SH-SY5Y (cell line): ENCODE measurements around the gene PAF1.

Experiments used
- GATA2 ChIP-seq: IDR thresholded peaks from 2 replicates; pipeline ENCODE4 v1.6.1; 2011; ENCODE audit warnings: mild to moderate bottlenecking, low read depth, low read length
- GATA3 ChIP-seq: IDR thresholded peaks from 2 replicates; pipeline ENCODE4 v1.6.1; 2011; ENCODE audit warnings: low read depth, mild to moderate bottlenecking, low read length, moderate library complexity

DNA sequence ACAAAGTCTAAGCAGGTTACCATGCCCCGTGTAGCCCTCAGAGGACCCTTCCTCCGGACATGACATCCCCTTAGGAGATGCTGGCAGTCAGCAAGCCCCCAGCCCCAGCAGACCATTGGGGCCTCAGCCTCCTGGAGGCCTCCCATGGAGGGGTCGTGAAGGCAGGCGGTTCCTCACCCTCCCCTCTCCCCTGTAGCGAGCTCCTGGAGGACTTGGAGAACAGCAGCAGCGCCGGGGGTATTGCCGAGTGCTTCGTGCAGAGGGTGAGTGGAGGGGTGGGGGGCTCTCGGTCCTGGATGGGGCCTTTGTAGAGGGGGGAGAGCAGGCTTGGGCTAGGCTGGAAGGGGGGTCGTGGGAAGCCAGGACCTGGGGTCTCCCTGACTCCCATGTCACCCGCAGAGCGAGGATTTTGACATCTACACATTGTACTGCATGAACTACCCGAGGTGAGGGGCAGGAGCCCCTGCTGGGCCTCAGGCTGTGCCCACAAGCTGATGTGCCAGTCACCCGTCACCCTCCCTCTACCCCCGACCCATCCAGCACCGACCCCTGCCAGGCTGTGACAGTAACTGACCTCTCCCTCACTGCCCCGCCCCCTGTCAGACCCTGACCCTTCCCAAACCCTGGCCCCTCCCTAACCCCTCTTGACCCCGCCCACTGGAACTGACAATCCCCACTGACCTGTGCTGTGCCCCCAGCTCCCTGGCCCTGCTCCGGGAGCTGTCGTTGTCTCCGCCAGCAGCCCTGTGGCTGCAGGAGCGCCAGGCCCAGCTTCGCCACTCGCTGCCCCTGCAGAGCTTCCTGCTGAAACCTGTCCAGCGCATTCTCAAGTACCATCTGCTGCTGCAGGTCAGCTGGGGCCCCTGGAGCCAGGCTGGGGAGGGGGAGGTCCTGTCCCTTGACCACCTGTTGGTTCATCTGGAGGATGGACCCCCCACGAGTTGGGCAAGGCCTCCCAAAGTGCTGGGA, 25.5 kb upstream of the PAF1 start:
- TF ChIP-seq GATA3 (no peak), GATA2 (no peak)
